PC-9 (cell line): ENCODE measurements around the gene CKAP5.

Source experiments
- CTCF ChIP-seq: fragments of 200-600 bp; sonication (generic); conservative IDR thresholded peaks from 2 replicates; pipeline ENCODE4 v1.6.1; 2017; ENCODE audit warnings: mixed run types, antibody characterized with exemption, mild to moderate bottlenecking, moderate library complexity
- EZH2 ChIP-seq: fragments of 200-600 bp; sonication (generic); IDR thresholded peaks from 2 replicates; pipeline ENCODE4 v1.8.0; 2017; ENCODE audit warnings: antibody characterized with exemption, low read depth

GRCh38 chr11:46778416-46778815 lies 67.7 kb downstream of the CKAP5 start:
- no peak for TF ChIP-seq CTCF
- no peak for TF ChIP-seq EZH2
